ENCODE results near the gene MOAP1.
"Not testable (repeated sequence)": the region's sequence is repeated elsewhere in the genome, so short reads cannot be mapped to it uniquely, and the experiment has no call there.

MOAP1 gene

GRCh38 chr14:93184391-93185348, at the start of gene MOAP1, which contains the start of gene LYSET:
MOAP1 (minus strand) TSS chr14:93184897; CDS start chr14:93184242, 655 bp downstream.
LYSET (plus strand) TSS chr14:93185317; CDS start chr14:93185406, 89 bp downstream.
- DNase-seq: peak; percentile 85 to 87

- not testable (repeated sequence) for DNase-seq
These were observed 48.4 kb upstream of the MOAP1 start for GRCh38 chr14:93233078-93233477.

GRCh38 chr14:93232159-93232558, 47.5 kb upstream of the MOAP1 start:
- no peak for DNase-seq

GRCh38 chr14:93231129-93231979, 46.7 kb upstream of the MOAP1 start:
- peak in 1 of 2 experiments; percentile 5 for DNase-seq

GRCh38 chr14:93230539-93230938, 45.8 kb upstream of the MOAP1 start:
- no peak for DNase-seq

GRCh38 chr14:93228550-93228949, 43.9 kb upstream of the MOAP1 start:
- DNase-seq: no peak

GRCh38 chr14:93223565-93223964, 38.9 kb upstream of the MOAP1 start:
- no peak for DNase-seq

- DNase-seq: no peak
These were observed 35.8 kb upstream of the MOAP1 start for GRCh38 chr14:93220509-93220908.

- DNase-seq: peak; percentile 12 to 29
These were observed 34.5 kb upstream of the MOAP1 start for GRCh38 chr14:93219103-93219726.

GRCh38 chr14:93214598-93214997, 29.9 kb upstream of the MOAP1 start:
- no peak for DNase-seq

GRCh38 chr14:93212432-93212831, 27.7 kb upstream of the MOAP1 start:
- no peak for DNase-seq

GRCh38 chr14:93207468-93208308, 23.0 kb upstream of the MOAP1 start:
- peak; percentile 16 to 32 for DNase-seq

- peak; percentile 91 to 95 for DNase-seq
These were observed 22.2 kb upstream of the MOAP1 start, which contains the start of the genes GON7 and UBR7 for GRCh38 chr14:93206793-93207467. GON7 (minus strand) TSS chr14:93207065; CDS start chr14:93207037, 28 bp downstream. UBR7 (plus strand) TSS chr14:93207256; CDS start chr14:93207292, 36 bp downstream.

GRCh38 chr14:93201155-93201704, 16.5 kb upstream of the MOAP1 start:
- DNase-seq: no peak

- DNase-seq: no peak
These were observed 15.9 kb upstream of the MOAP1 start for GRCh38 chr14:93200553-93200952.

- DNase-seq: no peak
These were observed 14.3 kb upstream of the MOAP1 start for GRCh38 chr14:93199031-93199430.

- DNase-seq: no peak
These were observed 10.8 kb upstream of the MOAP1 start for GRCh38 chr14:93195316-93195999.

- no peak for DNase-seq
These were observed 2.3 kb upstream of the MOAP1 start for GRCh38 chr14:93186956-93187355.

GRCh38 chr14:93186466-93186865, 1.8 kb upstream of the MOAP1 start:
- DNase-seq: no peak

GRCh38 chr14:93185349-93185720, 638 bp upstream of the MOAP1 start:
- no peak for DNase-seq
